ENCODE measurements around the gene ZSWIM6. TPM values are rescaled to one million over a fixed set of nuclear protein-coding genes. Genes with fewer than 3 reads are reported as not detected.

Gene ZSWIM6
- total RNA-seq, 1 donor, result 6.9 TPM

DNA sequence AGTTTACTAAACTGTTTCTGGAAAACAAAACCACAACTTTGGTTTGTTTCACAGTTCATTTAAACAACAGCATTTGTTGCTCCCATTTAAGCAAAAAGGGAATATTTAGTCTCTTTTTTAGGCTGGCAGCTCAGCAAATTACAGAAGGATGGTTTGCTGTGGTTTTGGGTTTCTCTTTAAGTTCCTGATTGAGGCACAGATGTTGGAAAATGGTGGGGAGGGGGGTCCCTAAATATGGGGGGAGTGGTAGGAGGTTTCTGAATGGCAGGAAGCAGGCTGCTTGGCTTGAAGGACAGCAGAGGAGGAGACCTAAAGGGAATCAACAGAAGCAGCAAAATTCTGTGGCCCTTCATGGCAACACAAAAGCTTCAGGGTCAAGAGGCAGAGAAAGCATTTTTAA, 263.4 kb downstream of the ZSWIM6 start:
- DNase-seq (ENCODE audit: low read depth), result no peak
- TF ChIP-seq, protein P1, sequence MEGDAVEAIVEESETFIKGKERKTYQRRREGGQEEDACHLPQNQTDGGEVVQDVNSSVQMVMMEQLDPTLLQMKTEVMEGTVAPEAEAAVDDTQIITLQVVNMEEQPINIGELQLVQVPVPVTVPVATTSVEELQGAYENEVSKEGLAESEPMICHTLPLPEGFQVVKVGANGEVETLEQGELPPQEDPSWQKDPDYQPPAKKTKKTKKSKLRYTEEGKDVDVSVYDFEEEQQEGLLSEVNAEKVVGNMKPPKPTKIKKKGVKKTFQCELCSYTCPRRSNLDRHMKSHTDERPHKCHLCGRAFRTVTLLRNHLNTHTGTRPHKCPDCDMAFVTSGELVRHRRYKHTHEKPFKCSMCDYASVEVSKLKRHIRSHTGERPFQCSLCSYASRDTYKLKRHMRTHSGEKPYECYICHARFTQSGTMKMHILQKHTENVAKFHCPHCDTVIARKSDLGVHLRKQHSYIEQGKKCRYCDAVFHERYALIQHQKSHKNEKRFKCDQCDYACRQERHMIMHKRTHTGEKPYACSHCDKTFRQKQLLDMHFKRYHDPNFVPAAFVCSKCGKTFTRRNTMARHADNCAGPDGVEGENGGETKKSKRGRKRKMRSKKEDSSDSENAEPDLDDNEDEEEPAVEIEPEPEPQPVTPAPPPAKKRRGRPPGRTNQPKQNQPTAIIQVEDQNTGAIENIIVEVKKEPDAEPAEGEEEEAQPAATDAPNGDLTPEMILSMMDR (IDR thresholded peaks at IDR 0.05; ENCODE audit: insufficient read depth, low read length), result no peak
- no peak overlapping the region for H3K4me3 ChIP-seq (ENCODE audit: low read depth, low read length)

Other genes with a start within 250 kb of the ZSWIM6 start
- gene SMIM15, start 169.8 kb upstream of the ZSWIM6 start, total RNA-seq (ENCODE audit: low replicate concordance), result 41.5 and 43.9 TPM in 2 replicates